ENCODE measurements around the gene CGNL1. TPM values are rescaled to one million over a fixed set of nuclear protein-coding genes. Genes with fewer than 3 reads are reported as not detected.

Gene CGNL1
- total and polyA plus RNA-seq, 10 of the 15 experiments (the other 5 are each of a cell fraction or from before 2014, with no cell fraction given): under 0.01 to 0.27 (median 0.04) TPM; not detected in 3

- POLR2A ChIA-PET: no interaction called here
- Histone ChIP-seq H2AFZ (ENCODE audit: control insufficient read depth, low read depth, low read length) (no peak overlapping the region), H3K9ac (ENCODE audit: control insufficient read depth, insufficient read depth, low read length) (no peak overlapping the region), H4K20me1 (ENCODE audit: control insufficient read depth, insufficient read depth) (no peaks in the 10 kb centered on the region), H3K36me3 (ENCODE audit: control insufficient read depth in 2 of 2, insufficient read depth in 2 of 2, low read length in 1 of 2) (no peaks in the 10 kb centered on the region), H3K4me1 (ENCODE audit: control insufficient read depth, insufficient read depth, low read length) (no peaks in the 10 kb centered on the region), H3K4me2 (ENCODE audit: control insufficient read depth, insufficient read depth) (no peak overlapping the region), H3K27me3 (replicated peaks in 1 of 2; ENCODE audit: control insufficient read depth in 2 of 2, insufficient read depth in 2 of 2, low read length in 1 of 2) (peaks cover 0 to 3% of the 10 kb centered on the region in 2 experiments; a peak in 2 of 4 replicates), H3K27ac (ENCODE audit: control insufficient read depth, insufficient read depth) (no peak overlapping the region), H3K9me3 (replicated peaks; ENCODE audit: control insufficient read depth, insufficient read depth, low read length) (no peaks in the 10 kb centered on the region), H3K79me2 (ENCODE audit: control insufficient read depth, insufficient read depth, low read length) (no peaks in the 10 kb centered on the region), H3K4me3 (no peak overlapping the region)
- SMC1A ChIA-PET (ENCODE audit: uncharacterized antibody, unreplicated experiment): no interaction called here
- in situ Hi-C loops (cut with MboI) (loop anchor here (25.0 kb wide), 2 partner anchors 537 to 737 kb away; no protein-coding TSS in a partner anchor), intact Hi-C loops (cut with micrococcal nuclease; ENCODE audit: unreplicated experiment) (no loop called here)
- FAIRE-seq: no peak
- CTCF ChIA-PET: interaction anchor here (0.9 to 1.7 kb wide), 2 partner anchors 19 to 21 kb away, joined by 3 to 4 read pairs; no protein-coding TSS in a partner anchor
- TF ChIP-seq MEF2B (IDR thresholded peaks at IDR 0.05; ENCODE audit: partially characterized antibody, poor library complexity, severe bottlenecking) (no peak), GATAD2B (conservative IDR thresholded peaks at IDR 0.05; ENCODE audit: low read depth) (no peak), KLF5 (IDR thresholded peaks at IDR 0.05; ENCODE audit: partially characterized antibody) (no peak), HSF1 (IDR thresholded peaks at IDR 0.05; ENCODE audit: low read depth, low read length) (no peak), RAD51 (IDR thresholded peaks at IDR 0.05) (no peak), RCOR1 (conservative IDR thresholded peaks at IDR 0.05; ENCODE audit: low read depth, low read length) (no peak), IRF5 (IDR thresholded peaks at IDR 0.05; ENCODE audit: borderline replicate concordance) (no peak), SREBF1 (IDR thresholded peaks at IDR 0.05; ENCODE audit: low read length) (no peak), NR2F1 (conservative IDR thresholded peaks at IDR 0.05) (no peak), ZNF274 (IDR thresholded peaks at IDR 0.05; ENCODE audit: insufficient read depth, insufficient read length) (no peak), HDAC6 (IDR thresholded peaks at IDR 0.05; ENCODE audit: unreplicated experiment) (no peak), NFIC (IDR thresholded peaks at IDR 0.05; ENCODE audit: low read depth, low read length) (no peak), E2F8 (IDR thresholded peaks at IDR 0.05; ENCODE audit: low read depth, partially characterized antibody) (no peak)
- no TSS peak for BruUV-seq (replicated peaks)
- 41% methylated on average over 5 of the region's 5 CpGs for WGBS (ENCODE audit: insufficient coverage, insufficient replicate concordance, low lambda C conversion rate, missing lambda C conversion rate)
- no peak for DNase-seq (ENCODE audit: low read depth, low spot score)
- ATAC-seq: no peak
- RAD21 ChIA-PET (ENCODE audit: unreplicated experiment): no interaction called here
Observed at GRCh38 chr15:57548835-57549234, 172.5 kb downstream of the CGNL1 start.

Data from GM12878 (cell line).